GM08714 (cell line): ENCODE measurements around the gene PIGQ.

ENCODE experiments used
- H3K4me3 ChIP-seq: fragments of 200-500 bp; sonication (Bioruptor generic); 2 replicates; pipeline ENCODE4 v1.5.1; 2014; ENCODE audit warnings: mild to moderate bottlenecking, low read length, inconsistent platforms
- ZNF274 ChIP-seq: IDR thresholded peaks from 2 replicates; pipeline ENCODE4 v1.6.1; 2012; ENCODE audit warnings: mild to moderate bottlenecking, low read depth, low read length

The PIGQ gene

GRCh38 chr16:603933-604332, 34.2 kb downstream of the PIGQ start:
- TF ChIP-seq ZNF274, result no peak
- no peak overlapping the region for H3K4me3 ChIP-seq

DNA sequence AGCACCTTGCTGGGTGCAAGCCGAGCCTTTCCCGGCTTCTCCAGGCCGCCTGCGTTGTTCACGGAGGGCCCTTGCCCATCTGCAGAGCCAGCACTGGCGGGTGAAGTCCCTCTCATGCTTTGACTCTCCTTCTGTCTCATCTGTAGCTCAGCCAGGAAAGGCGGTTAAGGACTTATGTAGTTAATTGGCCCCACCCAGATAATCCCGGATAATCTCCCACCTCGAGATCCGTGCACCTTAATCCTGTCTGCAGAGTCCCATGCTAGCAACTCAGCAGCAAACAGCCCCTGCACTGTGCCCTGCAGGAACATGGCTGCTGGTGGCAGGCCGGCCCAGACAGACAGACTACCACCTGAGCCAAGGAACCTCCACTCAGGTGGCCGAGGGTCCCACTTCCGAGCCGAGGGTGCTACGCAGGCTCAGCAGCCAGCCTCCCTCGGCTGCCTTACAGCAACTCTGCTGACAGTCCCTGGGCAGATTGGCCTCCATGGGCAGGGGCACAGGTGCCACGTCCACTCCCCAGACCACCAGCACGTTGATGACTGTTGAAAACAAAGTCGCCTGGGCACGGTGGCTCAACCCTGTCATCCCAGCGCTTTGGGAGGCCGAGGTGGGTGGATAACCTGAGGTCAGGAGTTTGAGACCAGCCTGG, 37.0 kb downstream of the PIGQ start:
- no peak overlapping the region for H3K4me3 ChIP-seq
- TF ChIP-seq ZNF274, result no peak

- no peak for TF ChIP-seq ZNF274
- no peak overlapping the region for H3K4me3 ChIP-seq
Measured at GRCh38 chr16:608019-608418, 38.3 kb downstream of the PIGQ start.

DNA sequence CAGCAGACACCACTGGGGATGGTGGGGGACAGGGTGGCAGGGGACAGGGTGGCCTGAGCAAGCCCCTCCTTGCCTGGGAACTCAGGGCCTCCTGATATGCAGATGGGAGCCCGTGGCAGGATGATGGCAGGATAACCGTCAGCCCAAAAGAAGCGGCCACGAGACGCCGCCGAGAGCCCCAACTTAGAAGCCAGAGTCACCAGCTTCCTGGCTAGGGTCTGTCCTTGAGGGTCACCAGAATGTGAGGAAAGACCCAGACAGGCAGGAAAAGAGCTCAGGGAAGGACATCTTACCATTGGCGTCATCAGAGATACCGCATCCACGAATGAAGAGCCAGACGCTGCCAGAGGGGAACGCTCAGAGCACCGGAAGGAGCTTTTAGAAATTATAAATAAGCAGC, 39.5 kb downstream of the PIGQ start:
- no peak overlapping the region for H3K4me3 ChIP-seq

GRCh38 chr16:609984-610383, 40.2 kb downstream of the PIGQ start:
- no peak for TF ChIP-seq ZNF274
- no peak overlapping the region for H3K4me3 ChIP-seq

More for the DNA sequence above, 39.5 kb downstream of the PIGQ start:
- TF ChIP-seq ZNF274, result no peak

- TF ChIP-seq ZNF274, result no peak
- no peak overlapping the region for H3K4me3 ChIP-seq
Measured at GRCh38 chr16:610513-611381, 41.0 kb downstream of the PIGQ start.

DNA sequence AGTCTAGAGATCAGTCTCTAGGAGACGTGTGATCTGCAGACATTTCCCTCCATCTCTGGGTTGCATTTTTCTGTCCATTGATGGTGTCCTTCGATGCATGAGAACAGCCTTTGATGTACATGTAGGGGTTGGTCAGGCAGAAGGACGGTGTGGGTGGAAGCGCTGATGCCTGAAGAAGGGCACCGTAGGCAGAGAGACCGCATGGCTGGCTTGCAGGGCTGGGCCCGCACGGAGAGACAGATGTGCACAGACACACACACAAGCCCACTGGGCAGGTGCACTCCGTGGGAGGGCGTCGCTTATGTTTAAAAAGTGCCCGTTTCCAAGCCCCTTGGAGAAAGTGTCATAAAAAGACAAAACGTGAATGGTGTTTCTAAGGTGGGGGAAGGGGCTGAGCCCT, 45.4 kb downstream of the PIGQ start:
- H3K4me3 ChIP-seq, result no peak overlapping the region
- TF ChIP-seq ZNF274, result no peak

- TF ChIP-seq ZNF274, result no peak
Measured at GRCh38 chr16:616733-617586, 47.2 kb downstream of the PIGQ start.

GRCh38 chr16:617855-618254, 48.1 kb downstream of the PIGQ start:
- H3K4me3 ChIP-seq, result no peak overlapping the region
- TF ChIP-seq ZNF274, result no peak

More at GRCh38 chr16:616733-617586, 47.2 kb downstream of the PIGQ start:
- no peak overlapping the region for H3K4me3 ChIP-seq

DNA sequence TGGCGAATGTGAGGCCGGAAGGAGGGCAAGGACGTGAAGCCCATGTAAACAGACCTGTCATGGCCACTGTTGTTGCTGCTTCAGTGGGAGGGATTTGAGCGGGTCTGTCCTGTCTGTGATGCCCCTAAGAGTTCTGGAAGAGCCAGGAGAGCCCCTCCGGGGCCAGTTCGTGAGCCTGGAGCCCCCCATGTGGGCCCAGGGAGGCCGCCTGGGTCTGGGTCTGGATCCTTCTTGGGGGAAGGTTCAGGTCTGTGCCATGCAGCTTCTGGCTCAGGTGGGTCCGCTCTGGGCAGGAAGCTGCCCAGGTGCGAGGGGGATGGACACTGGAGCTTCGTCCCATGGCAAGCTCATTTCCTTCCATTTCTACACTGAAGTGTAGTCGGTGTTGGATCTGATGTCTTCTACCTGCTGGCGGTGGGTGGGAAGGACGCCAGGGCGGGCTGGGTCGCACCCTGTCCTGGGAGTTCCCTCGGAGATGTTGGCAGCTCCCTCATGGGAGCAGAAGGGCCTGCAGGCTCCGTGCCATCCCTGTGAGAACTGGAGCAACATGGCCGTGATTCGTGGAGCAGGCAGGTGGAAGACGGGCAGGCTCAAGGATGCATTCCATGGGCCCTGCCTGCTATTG, 49.8 kb downstream of the PIGQ start:
- H3K4me3 ChIP-seq, result no peak overlapping the region
- no peak for TF ChIP-seq ZNF274

DNA sequence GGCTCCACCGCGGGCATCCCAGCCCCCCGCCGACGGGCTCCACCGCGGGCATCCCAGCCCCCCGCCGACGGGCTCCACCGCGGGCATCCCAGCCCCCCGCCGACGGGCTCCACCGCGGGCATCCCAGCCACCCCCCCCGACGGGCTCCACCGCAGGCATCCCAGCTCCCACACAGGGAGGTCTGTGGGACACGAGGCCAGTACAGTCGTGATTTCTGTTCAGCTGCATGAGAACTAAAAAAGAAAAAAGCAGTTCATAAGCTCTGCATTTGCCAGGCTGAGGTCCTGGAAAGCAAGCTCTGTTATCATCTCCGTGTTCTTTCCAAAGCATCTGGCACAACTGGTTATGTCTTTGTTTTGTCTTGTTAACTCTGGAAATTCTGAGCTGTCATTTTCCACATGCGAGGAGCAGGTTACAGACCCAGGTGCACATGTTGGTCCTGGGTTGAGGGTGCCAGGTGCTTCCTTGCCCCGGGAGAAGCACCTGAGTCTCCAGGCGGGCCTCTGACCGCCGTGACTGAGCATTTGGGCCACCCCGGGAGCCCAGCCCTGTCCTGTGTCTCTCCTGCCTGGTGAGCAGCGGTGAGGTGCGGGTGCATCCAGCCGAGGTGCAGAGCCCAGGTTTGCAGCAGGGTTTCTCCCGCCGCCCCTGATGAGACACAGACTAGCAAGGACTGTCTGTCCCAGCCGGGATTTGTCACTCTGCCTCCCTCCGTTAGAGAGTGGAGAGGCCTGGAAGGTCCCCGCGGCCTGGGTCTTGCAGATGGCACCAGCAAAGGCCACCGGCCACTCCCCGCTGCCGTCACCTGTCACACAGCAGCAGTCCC, 51.1 kb downstream of the PIGQ start:
- no peak for TF ChIP-seq ZNF274
- no peak overlapping the region for H3K4me3 ChIP-seq

GRCh38 chr16:621526-622105, 51.8 kb downstream of the PIGQ start:
- no peak for TF ChIP-seq ZNF274
- no peak overlapping the region for H3K4me3 ChIP-seq

GRCh38 chr16:622920-623280, 53.1 kb downstream of the PIGQ start:
- no peak for TF ChIP-seq ZNF274
- H3K4me3 ChIP-seq, result no peak overlapping the region
